Ascending aorta (tissue), 2 donors: Measurements from ENCODE around the gene BTBD2. TPM values are rescaled to one million over a fixed set of nuclear protein-coding genes. Genes with fewer than 3 reads are reported as not detected.
A peak's percentile ranks its signal among the peaks of the same experiment; 100 is the strongest.

Source experiments
- DNase-seq, 2 donors: peaks; one replicate each; pipeline ENCODE4 v3.0.0-alpha.2; 2019; ENCODE audit warnings: low spot score in 2 of 2
- H3K27ac ChIP-seq, 2 donors: fragments of 200-600 bp; sonication (generic); one replicate each; pipeline ENCODE4 v1.5.1; 2016 to 2017; ENCODE audit warnings: mild to moderate bottlenecking in 1 of 2
- H3K27me3 ChIP-seq: fragments of 200-600 bp; sonication (generic); one replicate; pipeline ENCODE4 v1.5.1; 2017
- H3K36me3 ChIP-seq, 2 donors: fragments of 200-600 bp; sonication (generic); one replicate each; pipeline ENCODE4 v1.5.1; 2016
- H3K4me1 ChIP-seq, 2 donors: fragments of 200-600 bp; sonication (generic); one replicate each; pipeline ENCODE4 v1.5.1; 2016 to 2017; ENCODE audit warnings: mild to moderate bottlenecking in 1 of 2
- H3K4me3 ChIP-seq, 2 donors: fragments of 200-600 bp; sonication (generic); one replicate each; pipeline ENCODE4 v1.5.1; 2016 to 2017; ENCODE audit warnings: mild to moderate bottlenecking in 1 of 2
- H3K9me3 ChIP-seq, 2 donors: fragments of 200-600 bp; sonication (generic); one replicate each; pipeline ENCODE4 v1.5.1; 2016
- CTCF ChIP-seq, 3 experiments: fragments of 200-600 bp in 2 of 3; fragments of 450-650 bp in 1 of 3; sonication (generic) in 2 of 3; IDR thresholded peaks; one replicate each; pipeline ENCODE4 v1.5.1; 2016 to 2019; ENCODE audit warnings: antibody characterized with exemption in 3 of 3, mild to moderate bottlenecking in 1 of 3, moderate library complexity in 1 of 3
- intact Hi-C: fragments of 100-400 bp; cut with DNase I; formaldehyde crosslinking; loops from one replicate; pipeline ENCODE4 v1.15.1; 2023
- total RNA-seq: library from RNA; depleted of rRNA; stranded (reverse); fragments of >200 nt; gene quantifications from one replicate; pipeline ENCODE4 v1.1.0, GENCODE V29; 2016

BTBD2 gene
- total RNA-seq, 1 donor from 2014 or later, result 90.1 TPM

- no peak for DNase-seq
- no peak for TF ChIP-seq CTCF (IDR thresholded peaks at IDR 0.05)
- Histone ChIP-seq H3K27me3 (no peaks in the 10 kb centered on the region), H3K36me3 (no peaks in the 10 kb centered on the region), H3K27ac (peak overlapping the region; percentile 98 to 99), H3K4me1 (peaks cover 22 to 49% of the 10 kb centered on the region in 2 donors), H3K9me3 (no peaks in the 10 kb centered on the region), H3K4me3 (no peak overlapping the region)
- intact Hi-C loops, result no loop called here
Measured at GRCh38 chr19:2058570-2059421, 43.3 kb upstream of the BTBD2 start.

- H3K4me3 ChIP-seq, result no peak overlapping the region
- no peak for TF ChIP-seq CTCF (IDR thresholded peaks at IDR 0.05)
- peaks cover 22 to 49% of the 10 kb centered on the region in 2 donors for H3K4me1 ChIP-seq
- no peaks in the 10 kb centered on the region for H3K36me3 ChIP-seq
- no peaks in the 10 kb centered on the region for H3K9me3 ChIP-seq
- peak overlapping the region; percentile 98 to 99 for H3K27ac ChIP-seq
- DNase-seq, result no peak
- H3K27me3 ChIP-seq, result no peaks in the 10 kb centered on the region
- intact Hi-C loops, result no loop called here
Measured at GRCh38 chr19:2057484-2058469, 42.3 kb upstream of the BTBD2 start.

DNA sequence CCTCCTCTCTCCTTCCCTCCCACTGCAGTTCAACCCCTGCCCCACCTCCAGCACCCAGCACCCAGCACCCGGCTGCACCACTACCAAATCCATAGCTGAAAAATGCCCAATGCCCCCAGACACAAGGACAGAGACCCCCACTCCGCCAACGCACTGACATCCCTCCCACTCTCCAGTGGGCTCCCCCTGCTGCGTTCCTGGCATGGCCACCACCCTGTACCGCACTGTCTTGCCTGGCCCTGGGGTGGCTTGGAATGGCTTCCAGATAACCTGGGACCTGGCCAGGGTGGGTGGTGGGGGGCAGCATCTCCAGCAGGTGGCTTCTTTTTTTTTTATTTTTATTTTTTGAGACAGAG lies 41.3 kb upstream of the BTBD2 start:
- TF ChIP-seq CTCF (IDR thresholded peaks at IDR 0.05), result no peak
- Histone ChIP-seq H3K27me3 (no peaks in the 10 kb centered on the region), H3K9me3 (no peaks in the 10 kb centered on the region), H3K27ac (peak overlapping the region; percentile 98 to 99), H3K36me3 (no peaks in the 10 kb centered on the region), H3K4me3 (no peak overlapping the region), H3K4me1 (peaks cover 24 to 48% of the 10 kb centered on the region in 2 donors)
- DNase-seq, result no peak
- intact Hi-C loops, result no loop called here

- intact Hi-C loops, result no loop called here
- DNase-seq, result no peak
- Histone ChIP-seq H3K4me3 (peak overlapping the region in 1 of 2 donors; percentile 46), H3K9me3 (no peaks in the 10 kb centered on the region), H3K27ac (peak overlapping the region; percentile 98 to 99), H3K36me3 (no peaks in the 10 kb centered on the region), H3K4me1 (peaks cover 30 to 52% of the 10 kb centered on the region in 2 donors), H3K27me3 (no peaks in the 10 kb centered on the region)
- no peak for TF ChIP-seq CTCF (IDR thresholded peaks at IDR 0.05)
Measured at GRCh38 chr19:2055931-2056836, 40.7 kb upstream of the BTBD2 start.

GRCh38 chr19:2054763-2055162 lies 39.2 kb upstream of the BTBD2 start:
- Histone ChIP-seq H3K27ac (peak overlapping the region in 1 of 2 donors; percentile 25), H3K36me3 (no peaks in the 10 kb centered on the region), H3K4me3 (no peak overlapping the region), H3K4me1 (peaks cover 26 to 40% of the 10 kb centered on the region in 2 donors), H3K9me3 (no peaks in the 10 kb centered on the region), H3K27me3 (no peaks in the 10 kb centered on the region)
- no peak for TF ChIP-seq CTCF (IDR thresholded peaks at IDR 0.05)
- DNase-seq, result no peak
- intact Hi-C loops, result loop anchor here (5.0 kb wide), 1 partner anchor 113 kb away; no protein-coding TSS in a partner anchor
